HCT116 (cell line): ENCODE results near the gene OR7A17. TPM values are rescaled to one million over a fixed set of nuclear protein-coding genes. Genes with fewer than 3 reads are reported as not detected.

Source experiments
- ATAC-seq: fragments of 200-7000 bp; cut with Tn5 transposase; 2 replicates; pipeline ENCODE4 v1.9.1; 2020; ENCODE audit warnings: mild to moderate bottlenecking, moderate library complexity
- BruUV-seq: library from RNA; stranded (reverse); fragments of 400-500 nt; replicated peaks from 2 replicates; lab custom pipeline; 2021; lab: Mats Ljungman, UMichigan
- CTCF ChIA-PET: fragments of 300-600 bp; sonication (Branson Sonifier 250); formaldehyde crosslinking; loops from one replicate; lab custom pipeline; 2021; ENCODE audit warnings: antibody characterized with exemption; lab: Charles Lee
- POLR2A ChIA-PET: fragments of 300-600, 350-600 bp; sonication (Branson Sonifier 250); formaldehyde crosslinking; loops from one replicate; lab custom pipeline; 2021; ENCODE audit warnings: antibody characterized with exemption; lab: Charles Lee
- RAD21 ChIA-PET, 2 experiments: fragments of 300-600 bp; sonication (Branson Sonifier 250); formaldehyde crosslinking; loops; one replicate each; lab custom pipeline; 2023; ENCODE audit warnings: low total read pairs in 2 of 2; ENCODE audit not compliant: uncharacterized antibody in 2 of 2, unreplicated experiment in 2 of 2, low non-redundant PET in 1 of 2; lab: Charles Lee
- DNase-seq: peaks from one replicate; pipeline ENCODE4 v3.0.0-alpha.2; 2010; ENCODE audit warnings: low read depth, low spot score
- H2AFZ ChIP-seq: fragments of 200-600 bp; shearing (Covaris generic), sonication (generic); 2 replicates; pipeline ENCODE4 v1.6.1; 2017; ENCODE audit warnings: low read depth, mixed run types, mixed read lengths, antibody characterized with exemption, low read length; ENCODE audit not compliant: poor library complexity, severe bottlenecking
- H3K27ac ChIP-seq: 2 replicates; pipeline ENCODE4 v1.5.1; 2012; ENCODE audit warnings: low read depth, low read length
- H3K27me3 ChIP-seq: fragments of 200-600 bp; sonication (generic); 2 replicates; pipeline ENCODE4 v1.6.1; 2016; ENCODE audit warnings: mixed run types, low read length, mixed read lengths; ENCODE audit not compliant: insufficient read depth
- H3K36me3 ChIP-seq, 2 experiments: fragments of 200-500 bp in 1 of 2; fragments of 200-600 bp in 1 of 2; sonication (Bioruptor generic) in 1 of 2; sonication (generic) in 1 of 2; 2 replicates each; pipeline versions ENCODE4 v1.5.1 to v1.6.1; 2014 to 2016; ENCODE audit warnings: low read length in 2 of 2, inconsistent platforms in 1 of 2, mixed read lengths in 1 of 2, mixed run types in 1 of 2; ENCODE audit not compliant: insufficient read depth in 2 of 2, control insufficient read depth in 1 of 2
- H3K4me1 ChIP-seq, 2 experiments: fragments of 200-600 bp in 1 of 2; sonication (generic) in 1 of 2; 2 replicates each; pipeline versions ENCODE4 v1.5.1 to v1.6.1; 2012 to 2017; ENCODE audit warnings: low read length in 2 of 2, inconsistent platforms in 1 of 2, mild to moderate bottlenecking in 1 of 2, mixed read lengths in 1 of 2, mixed run types in 1 of 2, moderate library complexity in 1 of 2; ENCODE audit not compliant: insufficient read depth in 2 of 2, control insufficient read depth in 1 of 2
- H3K4me2 ChIP-seq: fragments of 200-600 bp; sonication (generic); 2 replicates; pipeline ENCODE4 v1.6.1; 2017; ENCODE audit warnings: mixed run types, low read length, mixed read lengths
- H3K4me3 ChIP-seq, 2 experiments: fragments of 200-600 bp in 1 of 2; sonication (generic) in 1 of 2; replicated peaks in 1 of 2; 2 replicates each; pipeline ENCODE4 v1.5.1; 2011 to 2016; ENCODE audit warnings: low read length in 2 of 2, control low read depth in 1 of 2, low read depth in 1 of 2, mild to moderate bottlenecking in 1 of 2, mixed read lengths in 1 of 2, mixed run types in 1 of 2
- H3K79me2 ChIP-seq: fragments of 200-600 bp; sonication (generic); 2 replicates; pipeline ENCODE4 v1.6.1; 2017; ENCODE audit warnings: mild to moderate bottlenecking, mixed run types, low read length, moderate library complexity, mixed read lengths; ENCODE audit not compliant: insufficient read depth
- H3K9ac ChIP-seq: fragments of 200-600 bp; sonication (generic); 2 replicates; pipeline ENCODE4 v1.6.1; 2016; ENCODE audit warnings: low read length, mixed read lengths
- H3K9me2 ChIP-seq: fragments of 200-600 bp; sonication (generic), shearing (Covaris generic); 2 replicates; pipeline ENCODE4 v1.6.1; 2017; ENCODE audit warnings: mixed run types, mild to moderate bottlenecking, moderate library complexity; ENCODE audit not compliant: insufficient read depth
- H3K9me3 ChIP-seq, 2 experiments: fragments of 200-500 bp in 1 of 2; fragments of 200-600 bp in 1 of 2; sonication (Bioruptor generic) in 1 of 2; sonication (generic) in 1 of 2; 2 replicates each; pipeline ENCODE4 v1.6.1; 2014 to 2017; ENCODE audit warnings: low read length in 2 of 2, mixed read lengths in 2 of 2, inconsistent platforms in 1 of 2, low read depth in 1 of 2, mild to moderate bottlenecking in 1 of 2, mixed run types in 1 of 2, moderate library complexity in 1 of 2; ENCODE audit not compliant: control insufficient read depth in 1 of 2, insufficient read depth in 1 of 2
- H4K20me1 ChIP-seq: fragments of 200-600 bp; sonication (generic), shearing (Covaris generic); 2 replicates; pipeline ENCODE4 v1.6.1; 2017; ENCODE audit warnings: mixed run types, mild to moderate bottlenecking, moderate library complexity; ENCODE audit not compliant: insufficient read depth
- ATF3 ChIP-seq: IDR thresholded peaks from 2 replicates; pipeline ENCODE4 v1.6.1; 2012
- CBX3 ChIP-seq: IDR thresholded peaks from 2 replicates; pipeline ENCODE4 v1.6.1; 2012; ENCODE audit warnings: low read depth
- CEBPB ChIP-seq: IDR thresholded peaks from 2 replicates; pipeline ENCODE4 v1.6.1; 2012; ENCODE audit warnings: low read depth
- EGR1 ChIP-seq: IDR thresholded peaks from 2 replicates; pipeline ENCODE4 v1.6.1; 2012; ENCODE audit warnings: low read depth
- ELF1 ChIP-seq: IDR thresholded peaks from 2 replicates; pipeline ENCODE4 v1.6.1; 2012; ENCODE audit warnings: low read depth, borderline replicate concordance
- EZH2 ChIP-seq: fragments of 200-600 bp; sonication (generic); IDR thresholded peaks from 2 replicates; pipeline ENCODE4 v1.6.1; 2017; ENCODE audit warnings: antibody characterized with exemption, mixed run types
- FOSL1 ChIP-seq: IDR thresholded peaks from 2 replicates; pipeline ENCODE4 v1.6.1; 2012; ENCODE audit warnings: low read depth
- JUND ChIP-seq: IDR thresholded peaks from 2 replicates; pipeline ENCODE4 v1.6.1; 2012
- MAX ChIP-seq: IDR thresholded peaks from 2 replicates; pipeline ENCODE4 v1.6.1; 2012
- POLR2A ChIP-seq: IDR thresholded peaks from 2 replicates; pipeline ENCODE4 v1.7.0; 2011; ENCODE audit warnings: borderline replicate concordance; ENCODE audit not compliant: insufficient read depth, insufficient read length; ENCODE audit errors: extremely low read depth
- RAD21 ChIP-seq: IDR thresholded peaks from 2 replicates; pipeline ENCODE4 v1.6.1; 2012; ENCODE audit warnings: low read depth, mild to moderate bottlenecking
- SIN3A ChIP-seq: IDR thresholded peaks from 2 replicates; pipeline ENCODE4 v1.6.1; 2012; ENCODE audit warnings: low read depth
- SRF ChIP-seq: IDR thresholded peaks from 2 replicates; pipeline ENCODE4 v1.6.1; 2012; ENCODE audit warnings: low read depth
- YY1 ChIP-seq: IDR thresholded peaks from 2 replicates; pipeline ENCODE4 v1.6.1; 2011; ENCODE audit warnings: low read length, low read depth, moderate library complexity, mild to moderate bottlenecking; ENCODE audit not compliant: insufficient replicate concordance; ENCODE audit errors: extremely low read depth
- ZFX ChIP-seq: fragments of 450-650 bp; IDR thresholded peaks from 2 replicates; pipeline ENCODE4 v1.6.1; 2017
- intact Hi-C: fragments of 100-400 bp; cut with micrococcal nuclease; formaldehyde crosslinking; loops from 2 replicates; pipeline ENCODE4 v1.10.0; 2022
- total RNA-seq: library from RNA; stranded (reverse); gene quantifications from one replicate; pipeline ENCODE4 v1.2.1, GENCODE V29; 2021; ENCODE audit not compliant: unreplicated experiment

Gene OR7A17
- total RNA-seq, 1 experiment from 2014 or later = not detected

GRCh38 chr19:14890643-14891379 is 4.9 kb upstream of the OR7A17 start (continued):
- TF ChIP-seq EGR1 (no peak), SIN3A (no peak)

- ChIA-PET RAD21 (interaction anchor here in 1 of 2 experiments (1.5 kb wide), 1 partner anchor 104 kb away, joined by 4 read pairs; no protein-coding TSS in a partner anchor), CTCF (interaction anchor here (1.5 kb wide), 1 partner anchor 102 kb away, joined by 3 read pairs; no protein-coding TSS in a partner anchor), POLR2A (no interaction called here)
- intact Hi-C loops = loop anchor here (2.0 kb wide), 2 partner anchors 105 to 315 kb away; no protein-coding TSS in a partner anchor
- Histone ChIP-seq H3K4me3 (no peak overlapping the region), H4K20me1 (no peaks in the 10 kb centered on the region), H3K36me3 (no peaks in the 10 kb centered on the region), H3K79me2 (no peaks in the 10 kb centered on the region), H2AFZ (no peak overlapping the region), H3K4me2 (no peak overlapping the region), H3K9me3 (peaks cover 0 to 8% of the 10 kb centered on the region in 2 experiments; a peak in 1 of 4 replicates), H3K9ac (no peak overlapping the region), H3K27me3 (peaks cover 42% of the 10 kb centered on the region), H3K4me1 (peaks cover 3 to 8% of the 10 kb centered on the region in 2 experiments; a peak in 2 of 4 replicates), H3K27ac (no peak overlapping the region), H3K9me2 (no peaks in the 10 kb centered on the region)
- no peak for TF ChIP-seq MAX
- no peak for TF ChIP-seq FOSL1
- no peak for TF ChIP-seq ELF1
- no peak for TF ChIP-seq CEBPB
- TF ChIP-seq POLR2A = no peak
- TF ChIP-seq CBX3 = no peak
- no peak for TF ChIP-seq JUND
- no peak for TF ChIP-seq ZFX
- no peak for TF ChIP-seq EZH2
- TF ChIP-seq SRF = no peak
- TF ChIP-seq YY1 = no peak
- TF ChIP-seq ATF3 = no peak
- no peak for TF ChIP-seq RAD21
- DNase-seq = no peak
- ATAC-seq = no peak
- no TSS peak for BruUV-seq
Measured at GRCh38 chr19:14889994-14890642, 4.2 kb upstream of the OR7A17 start.
